Myocyte (in vitro differentiated cells): Measurements from ENCODE around the gene MYO1E. TPM values are rescaled to one million over a fixed set of nuclear protein-coding genes. Genes with fewer than 3 reads are reported as not detected.

ENCODE experiments used
- DNase-seq: peaks from one replicate; pipeline ENCODE4 v3.0.0-alpha.2; 2012; ENCODE audit warnings: low read depth
- total RNA-seq: library from RNA; depleted of rRNA; stranded (reverse); fragments of >200 nt; gene quantifications from 2 replicates; pipeline ENCODE4 v1.2.3, GENCODE V29; 2014

MYO1E gene
- total RNA-seq, 1 donor from 2014 or later = 146 TPM

GRCh38 chr15:59268852-59269407, 103.7 kb downstream of the MYO1E start:
- no peak for DNase-seq

DNA sequence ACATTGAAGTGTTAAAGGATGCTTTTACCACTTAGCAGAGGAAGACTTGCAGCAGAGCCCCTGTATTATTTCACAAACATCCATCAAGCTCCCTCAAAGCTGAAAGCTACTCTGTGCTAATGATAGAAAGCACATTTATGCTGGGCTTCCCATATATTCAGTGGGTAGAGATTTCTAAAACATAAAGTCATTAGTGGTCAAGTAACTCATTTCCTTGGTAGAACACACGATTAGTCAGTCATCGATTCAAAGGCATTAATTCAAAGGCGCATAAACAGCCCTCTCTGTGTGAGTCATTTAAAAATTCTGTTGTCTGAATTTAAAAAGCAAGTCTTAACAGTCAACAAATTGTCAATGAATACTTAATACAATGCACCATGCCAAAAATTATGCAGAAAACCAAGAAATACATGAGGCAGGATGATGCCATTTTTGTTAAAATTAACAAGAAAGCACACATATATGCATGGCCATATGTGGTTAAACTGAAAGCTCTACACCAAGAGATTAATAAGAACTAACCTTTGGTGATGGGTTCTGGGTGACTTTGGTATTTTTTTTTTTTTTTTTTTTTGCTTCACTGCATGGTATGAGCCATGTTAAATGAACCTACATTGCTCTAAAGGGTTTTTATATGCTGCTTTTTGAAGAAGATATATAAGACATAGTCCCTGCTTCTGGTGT, 104.4 kb downstream of the MYO1E start:
- no peak for DNase-seq

DNA sequence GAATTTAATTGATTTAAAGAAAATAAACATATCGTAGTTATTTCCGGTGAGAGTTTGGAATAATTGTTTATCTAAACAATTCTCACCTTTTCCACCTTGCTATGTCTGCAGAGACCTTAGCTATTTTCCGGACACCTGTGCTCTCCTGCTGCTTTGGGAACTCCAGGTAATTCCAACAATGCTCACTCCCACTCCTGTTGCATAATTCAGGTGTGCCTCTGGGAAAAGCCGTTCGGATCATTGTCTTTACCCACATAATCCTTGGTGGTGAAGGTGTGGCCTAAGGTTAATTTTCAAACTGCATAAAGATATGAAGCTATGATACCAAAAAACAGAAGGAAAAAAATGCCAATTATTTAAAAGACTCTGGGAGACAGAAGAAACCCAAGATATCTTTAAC, 106.6 kb downstream of the MYO1E start:
- DNase-seq = no peak

DNA sequence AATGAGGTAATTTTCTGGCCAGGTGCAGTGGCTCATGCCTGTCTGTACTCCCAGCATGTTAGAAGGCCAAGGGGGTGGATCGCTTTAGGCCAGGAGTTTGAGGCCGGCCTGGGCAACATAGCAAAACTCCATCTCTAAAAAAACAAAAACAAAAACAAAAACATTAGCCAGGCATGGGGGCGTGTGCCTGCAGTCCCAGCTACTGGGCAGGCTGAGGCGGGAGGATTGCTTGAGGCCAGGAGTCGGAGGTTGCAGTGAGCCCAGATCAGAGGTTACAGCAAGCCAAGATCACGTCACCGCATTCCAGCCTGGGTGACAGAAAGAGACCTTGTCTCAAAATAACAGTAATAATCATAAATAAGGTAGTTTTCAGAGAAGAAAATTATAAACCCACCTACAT, 110.4 kb downstream of the MYO1E start:
- no peak for DNase-seq

GRCh38 chr15:59260090-59260489, 112.6 kb downstream of the MYO1E start:
- DNase-seq = no peak

GRCh38 chr15:59259137-59259943, 113.3 kb downstream of the MYO1E start:
- no peak for DNase-seq

DNA sequence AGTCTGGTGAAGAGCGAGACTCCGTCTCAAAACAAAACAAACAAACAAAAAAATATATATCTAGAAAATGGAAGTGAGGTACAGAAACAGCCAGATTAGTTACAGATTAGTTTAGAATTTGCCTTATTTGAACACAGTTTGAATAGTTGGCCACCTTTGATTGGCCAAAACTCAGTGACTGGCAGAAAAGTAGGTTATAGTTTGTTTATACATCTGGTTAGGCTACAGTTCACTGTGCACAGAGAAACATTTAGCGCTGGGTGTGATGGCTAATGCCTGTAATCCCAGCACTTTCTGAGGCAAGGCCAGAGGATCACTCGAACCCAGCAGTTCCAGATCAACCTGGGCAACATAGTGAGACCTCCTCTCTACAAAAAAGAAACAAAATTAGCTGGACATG, 114.4 kb downstream of the MYO1E start:
- no peak for DNase-seq

DNA sequence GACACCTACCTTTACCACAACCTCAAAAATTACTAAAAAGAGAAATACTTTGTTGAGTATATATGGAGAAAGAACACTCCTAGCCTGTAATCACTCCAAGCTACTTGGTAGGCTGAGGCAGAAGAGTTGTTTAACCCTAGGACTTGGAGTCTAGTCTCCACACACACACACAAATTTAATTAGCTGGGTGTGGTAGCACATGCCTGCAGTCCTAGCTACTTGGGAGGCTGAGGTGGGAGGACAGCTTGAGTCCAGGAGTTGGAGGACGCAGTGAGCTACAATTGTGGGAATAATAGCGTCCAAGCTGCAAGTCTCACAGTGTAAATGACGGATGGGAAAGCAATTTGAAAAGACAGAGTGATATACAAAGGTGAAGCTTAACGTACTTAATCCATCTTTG, 115.5 kb downstream of the MYO1E start:
- DNase-seq = no peak

GRCh38 chr15:59256482-59256881, 116.2 kb downstream of the MYO1E start:
- no peak for DNase-seq

GRCh38 chr15:59255680-59256336, 116.9 kb downstream of the MYO1E start:
- no peak for DNase-seq

DNA sequence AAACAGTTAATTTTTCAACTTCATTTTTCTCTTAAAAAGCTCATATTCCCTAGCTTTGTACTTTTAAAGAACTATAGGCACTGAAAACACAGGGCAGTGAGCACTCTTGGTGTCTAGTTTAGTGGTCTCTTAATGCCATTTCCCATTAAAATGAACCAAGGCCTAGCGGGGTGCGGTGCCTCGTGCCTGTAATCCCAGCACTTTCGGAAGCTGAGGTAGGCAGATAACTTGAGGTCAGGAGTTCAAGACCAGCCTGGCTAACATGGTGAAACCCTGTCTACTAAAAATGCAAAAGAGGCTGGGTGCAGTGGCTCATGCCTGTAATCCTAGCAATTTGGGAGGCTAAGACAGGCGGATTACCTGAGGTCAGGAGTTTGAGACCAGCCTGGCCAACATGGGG, 120.5 kb downstream of the MYO1E start:
- no peak for DNase-seq

- DNase-seq = no peak
Observed at GRCh38 chr15:59251001-59251845, 121.4 kb downstream of the MYO1E start.

DNA sequence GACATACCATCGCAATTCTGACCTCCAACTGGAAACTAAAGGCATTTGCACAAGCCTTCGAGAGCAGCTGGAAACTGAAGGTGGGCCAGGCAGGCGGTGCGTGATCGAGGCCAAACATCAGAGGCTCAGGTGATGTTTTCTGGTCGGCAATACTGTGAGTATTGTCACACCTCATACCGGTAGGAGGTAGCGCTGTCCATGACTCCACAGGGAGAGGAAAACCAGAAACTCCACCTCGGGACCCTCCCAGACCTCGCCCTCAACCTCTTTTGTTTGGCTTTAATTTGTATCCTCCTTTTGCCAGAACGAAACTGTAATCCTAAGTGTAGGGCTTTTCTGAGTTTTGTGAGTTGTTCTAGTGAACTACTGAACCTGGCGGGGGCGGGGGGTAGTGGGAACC, 122.4 kb downstream of the MYO1E start:
- no peak for DNase-seq

DNA sequence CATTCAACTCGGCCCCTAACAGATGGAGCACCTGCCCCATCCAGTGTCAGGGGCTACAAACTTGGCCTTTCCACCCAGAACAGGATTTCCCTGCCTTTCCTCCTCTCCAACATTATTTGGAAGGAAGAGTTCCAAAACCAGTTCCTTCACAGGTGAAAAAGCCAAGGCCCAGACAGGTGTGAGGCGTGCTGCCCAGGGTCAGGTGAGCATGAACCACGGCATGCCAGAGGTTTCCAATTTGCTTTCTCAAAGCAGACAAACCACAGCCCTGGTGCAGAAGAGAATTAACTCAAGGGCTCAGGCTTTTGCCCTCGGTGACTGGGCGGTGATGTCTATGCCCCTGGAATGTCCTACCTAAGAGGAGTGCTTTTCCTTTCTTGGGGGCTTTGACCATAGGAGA, 122.9 kb downstream of the MYO1E start:
- no peak for DNase-seq

GRCh38 chr15:59247364-59247763, 125.3 kb downstream of the MYO1E start:
- peak; percentile 53 for DNase-seq

DNA sequence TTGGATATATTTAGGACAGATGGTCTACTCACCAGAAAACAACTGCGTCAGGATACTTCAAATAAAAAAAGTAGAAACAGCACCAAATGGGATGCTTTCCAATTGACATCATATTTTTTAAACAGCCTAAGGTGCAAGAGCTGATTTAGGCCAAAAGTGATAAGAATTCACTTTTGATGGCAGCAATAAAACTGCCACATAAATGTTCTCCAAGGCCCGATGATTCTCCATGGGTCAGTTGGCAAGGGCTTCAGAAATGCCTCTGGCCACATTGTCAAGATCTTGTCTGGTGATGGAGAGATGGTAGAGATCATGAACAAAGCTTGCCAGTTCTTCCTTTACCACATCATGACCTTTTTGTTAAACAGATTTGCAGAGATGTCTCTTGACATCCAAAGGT, 127.1 kb downstream of the MYO1E start:
- no peak for DNase-seq

DNA sequence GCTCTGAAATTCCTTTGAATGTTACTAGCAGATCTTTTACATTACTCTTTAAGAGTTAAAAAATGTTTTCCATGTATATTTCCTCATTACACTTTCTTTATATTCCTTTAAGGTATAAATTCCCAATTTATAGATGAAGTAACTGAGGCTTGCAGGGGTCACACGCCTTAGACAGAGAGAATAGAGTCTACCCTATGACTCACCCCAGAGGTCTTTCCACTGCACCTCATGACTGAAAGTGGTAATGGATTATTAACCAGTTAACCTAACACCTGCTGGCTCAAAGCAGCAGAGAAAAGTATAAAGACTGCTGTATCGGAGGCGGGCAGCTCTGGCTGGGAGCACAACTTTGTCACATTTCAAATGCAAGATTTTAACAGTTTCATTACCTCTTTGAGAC, 128.3 kb downstream of the MYO1E start:
- DNase-seq = no peak

- DNase-seq = no peak
Observed at GRCh38 chr15:59243622-59244021, 129.0 kb downstream of the MYO1E start.

DNA sequence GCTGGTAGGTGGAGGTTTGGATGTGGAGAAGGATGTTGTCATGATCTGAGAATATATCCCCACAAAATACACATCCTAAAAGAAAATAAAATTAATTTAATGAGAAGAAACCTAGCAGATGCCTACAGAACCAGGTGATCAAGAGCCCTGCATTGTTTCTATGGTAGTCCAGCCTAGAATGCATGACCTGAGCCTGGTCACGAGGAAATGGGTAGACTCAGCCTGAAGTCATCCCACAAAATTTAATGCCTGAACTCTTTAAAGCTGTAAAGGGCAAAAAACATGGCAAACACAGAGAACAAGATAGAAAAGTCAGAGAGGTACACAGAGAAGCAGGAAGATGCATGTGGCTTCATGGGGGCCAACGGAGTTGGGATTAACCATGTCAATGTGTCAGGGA, 130.0 kb downstream of the MYO1E start:
- DNase-seq = no peak

DNA sequence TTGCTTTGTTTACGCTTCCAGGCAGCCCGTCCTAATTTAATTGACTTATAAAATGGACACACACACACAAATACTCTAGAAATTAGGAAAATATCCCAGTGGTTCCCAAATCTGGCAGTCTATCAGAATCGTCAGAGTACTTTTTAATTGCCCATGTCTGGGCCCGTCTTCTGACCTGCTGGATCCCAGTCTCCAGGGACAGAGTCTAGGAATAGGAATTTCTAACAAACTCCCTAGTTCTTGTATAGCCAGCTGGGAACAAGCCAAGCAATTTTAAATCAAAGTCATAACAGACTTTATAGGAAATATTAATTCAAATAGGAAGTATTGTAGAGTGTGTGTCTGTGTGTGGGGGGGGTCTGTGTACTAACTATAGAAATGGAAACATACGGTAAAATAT, 132.6 kb downstream of the MYO1E start:
- no peak for DNase-seq

DNA sequence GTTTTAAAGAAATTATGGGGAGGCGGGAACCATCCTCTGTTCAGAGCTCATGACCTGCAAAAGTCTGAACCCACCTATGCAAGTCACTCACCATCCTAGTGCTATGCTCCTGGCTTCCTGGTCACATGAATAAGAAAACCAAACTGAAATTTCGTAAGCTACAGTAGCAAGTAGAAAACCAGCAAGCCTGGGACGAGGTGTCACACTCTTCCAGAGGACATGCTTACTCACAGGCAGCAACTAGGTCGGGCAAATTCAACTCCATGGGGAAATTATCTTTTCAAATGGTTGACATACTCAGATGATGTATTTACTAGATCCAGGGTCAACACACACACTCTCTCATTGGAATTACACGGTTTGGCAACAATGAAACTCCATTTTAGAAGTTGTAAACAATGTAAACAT, 134.7 kb downstream of the MYO1E start:
- no peak for DNase-seq
